GM21723 (cell line): ENCODE data around the gene DGAT2.
"Not testable (repeated sequence)": the region's sequence is repeated elsewhere in the genome, so short reads cannot be mapped to it uniquely, and the experiment has no call there.

Source experiments
- ATAC-seq: cut with Tn5 transposase; IDR thresholded peaks from one replicate; pipeline ENCODE4 v1.9.1; 2021; ENCODE audit warnings: mild to moderate bottlenecking, moderate library complexity; ENCODE audit not compliant: unreplicated experiment

The DGAT2 gene

DNA sequence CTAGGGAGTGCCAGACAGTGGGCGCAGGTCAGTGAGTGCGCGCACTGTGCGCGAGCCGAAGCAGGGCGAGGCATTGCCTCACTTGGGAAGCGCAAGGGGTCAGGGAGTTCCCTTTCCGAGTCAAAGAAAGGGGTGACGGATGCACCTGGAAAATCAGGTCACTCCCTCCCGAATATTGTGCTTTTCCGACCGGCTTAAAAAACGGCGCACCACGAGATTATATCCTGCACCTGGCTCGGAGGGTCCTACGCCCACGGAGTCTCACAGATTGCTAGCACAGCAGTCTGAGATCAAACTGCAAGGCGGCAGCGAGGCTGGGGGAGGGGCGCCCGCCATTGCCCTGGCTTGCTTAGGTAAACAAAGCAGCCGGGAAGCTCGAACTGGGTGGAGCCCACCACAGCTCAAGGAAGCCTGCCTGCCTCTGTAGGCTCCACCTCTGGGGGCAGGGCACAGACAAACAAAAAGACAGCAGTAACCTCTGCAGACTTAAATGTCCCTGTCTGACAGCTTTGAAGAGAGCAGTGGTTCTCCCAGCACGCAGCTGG is 19.8 kb upstream of the DGAT2 start:
- ATAC-seq = not testable (repeated sequence)

DNA sequence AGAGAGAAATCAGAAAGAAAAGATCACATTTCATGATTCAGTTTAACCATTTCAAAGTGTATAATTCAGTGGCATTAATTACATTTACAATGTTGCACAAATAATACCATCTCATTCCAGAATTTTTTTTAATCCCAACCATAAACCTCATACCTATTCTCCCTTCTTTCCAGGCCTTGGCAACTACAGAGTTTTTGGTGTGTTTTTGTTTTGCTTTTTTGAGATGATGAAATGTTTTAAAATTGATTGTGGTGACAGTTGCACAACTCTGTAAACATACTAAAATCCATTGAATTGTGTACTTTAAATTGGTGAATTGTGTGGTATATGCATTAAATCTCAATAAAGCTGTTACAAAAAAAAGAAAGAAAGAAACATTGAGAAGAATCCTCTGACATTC is 13.6 kb upstream of the DGAT2 start:
- ATAC-seq = not testable (repeated sequence)

DNA sequence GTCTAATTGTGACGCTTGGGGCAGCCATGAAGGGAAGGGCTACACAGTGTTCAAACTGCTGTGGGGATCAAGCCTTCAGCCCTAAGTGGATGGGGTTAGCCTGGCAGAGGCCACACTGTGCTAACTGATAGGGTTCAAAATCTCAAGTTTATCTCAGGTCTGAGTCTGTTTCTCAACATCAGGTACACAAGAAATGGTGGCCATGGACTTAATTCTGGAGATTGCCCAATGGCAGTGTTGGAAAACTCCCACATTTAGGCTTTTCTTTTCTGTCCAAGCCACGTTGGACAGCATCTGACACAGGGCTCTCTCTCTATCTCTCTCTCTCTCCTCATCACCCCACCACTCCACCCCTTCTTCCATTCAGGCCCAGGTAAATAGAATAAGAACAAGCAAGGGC is 10.9 kb upstream of the DGAT2 start:
- no peak for ATAC-seq

DNA sequence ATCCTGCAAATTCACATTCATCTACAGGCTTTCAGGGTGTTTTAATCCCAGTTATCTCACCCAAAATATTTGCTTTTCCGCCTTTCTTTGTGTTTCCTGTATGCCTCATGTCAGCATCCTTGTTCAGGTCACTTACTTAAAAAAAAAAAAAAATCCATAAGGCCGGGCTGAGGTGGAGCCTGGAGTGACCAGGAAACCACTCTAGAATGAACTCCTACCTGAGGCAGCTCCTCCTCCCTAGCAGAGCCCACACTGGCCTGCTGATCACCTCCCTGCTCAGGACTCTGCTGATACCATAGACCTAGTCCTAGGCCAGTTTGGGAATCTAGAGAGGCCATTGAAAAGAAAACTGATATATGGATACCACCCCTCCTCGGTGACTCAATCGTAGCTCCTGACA is 8.7 kb upstream of the DGAT2 start:
- no peak for ATAC-seq

DNA sequence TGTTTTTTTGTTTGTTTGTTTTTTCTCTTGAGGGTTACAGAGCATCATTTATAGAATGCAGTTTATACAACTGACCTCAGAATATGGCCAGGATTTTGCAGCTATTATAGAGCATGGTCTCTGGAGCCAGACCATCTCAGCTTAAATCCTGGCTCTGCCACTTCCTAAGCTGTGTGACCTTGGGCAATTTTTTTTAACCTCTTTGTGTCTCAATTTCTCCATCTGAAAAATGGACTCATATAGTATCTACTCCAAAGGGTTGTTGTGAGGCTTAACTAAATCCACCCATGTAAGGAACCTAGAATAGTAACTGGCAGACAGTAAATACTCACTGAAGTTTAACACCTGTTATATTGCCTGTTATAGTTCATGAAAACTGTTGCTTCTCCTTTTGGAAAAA is 8.3 kb upstream of the DGAT2 start:
- no peak for ATAC-seq

DNA sequence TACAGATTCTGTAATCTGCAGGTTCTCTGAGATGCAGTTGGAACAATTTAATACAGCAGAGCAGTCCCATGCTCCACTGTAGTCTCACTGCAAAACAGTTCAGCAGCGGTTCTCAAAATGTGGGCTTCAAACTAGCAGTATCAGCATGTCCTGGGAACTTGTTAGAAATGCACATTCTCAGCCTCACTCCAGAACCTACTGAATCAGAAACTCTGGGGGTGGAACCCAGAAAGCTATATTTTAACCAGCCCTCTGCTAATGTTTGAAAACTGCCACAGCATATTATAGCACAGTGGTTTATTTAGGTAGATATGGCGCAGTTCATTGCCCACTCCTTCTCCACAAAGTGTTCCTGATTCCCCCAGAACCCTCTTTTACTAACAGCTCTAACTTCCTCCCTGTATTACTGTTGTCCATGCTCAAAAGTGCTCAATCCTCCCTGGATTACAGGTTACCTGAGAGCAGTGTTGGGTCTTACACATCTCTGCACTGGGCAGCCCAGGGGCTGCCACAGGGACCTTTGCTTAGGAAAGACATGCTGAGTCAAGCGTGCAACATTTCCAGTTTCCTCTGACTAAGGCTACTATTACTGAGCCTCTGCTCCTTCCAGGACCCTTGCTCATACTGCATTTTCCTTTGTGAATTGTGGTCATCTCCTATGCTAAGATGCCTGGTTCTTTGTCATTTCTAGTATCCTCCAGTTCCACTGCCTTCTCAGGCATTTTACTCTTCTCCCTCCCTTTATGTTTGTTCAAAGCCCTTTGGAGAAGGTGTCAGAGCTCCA is 7.7 kb upstream of the DGAT2 start:
- ATAC-seq = no peak

DNA sequence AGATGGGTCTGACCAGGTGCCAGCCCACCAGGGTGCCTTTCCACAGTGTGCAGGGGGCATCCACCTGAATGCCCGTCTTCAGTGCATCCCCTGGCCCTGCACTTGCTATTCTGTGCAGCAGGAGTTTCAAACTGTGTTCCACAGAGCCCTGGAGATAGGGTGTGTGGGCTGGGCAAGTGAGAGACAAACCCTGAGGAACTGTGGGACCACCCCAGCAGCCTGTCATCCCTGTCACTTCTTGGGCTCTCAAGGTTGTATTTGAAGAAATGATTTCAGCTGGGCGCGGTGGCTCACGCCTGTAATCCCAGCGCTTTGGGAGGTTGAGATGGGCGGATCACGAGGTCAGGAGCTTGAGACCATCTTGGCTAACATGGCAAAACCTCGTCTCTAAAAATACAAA is 6.4 kb upstream of the DGAT2 start:
- ATAC-seq = no peak

DNA sequence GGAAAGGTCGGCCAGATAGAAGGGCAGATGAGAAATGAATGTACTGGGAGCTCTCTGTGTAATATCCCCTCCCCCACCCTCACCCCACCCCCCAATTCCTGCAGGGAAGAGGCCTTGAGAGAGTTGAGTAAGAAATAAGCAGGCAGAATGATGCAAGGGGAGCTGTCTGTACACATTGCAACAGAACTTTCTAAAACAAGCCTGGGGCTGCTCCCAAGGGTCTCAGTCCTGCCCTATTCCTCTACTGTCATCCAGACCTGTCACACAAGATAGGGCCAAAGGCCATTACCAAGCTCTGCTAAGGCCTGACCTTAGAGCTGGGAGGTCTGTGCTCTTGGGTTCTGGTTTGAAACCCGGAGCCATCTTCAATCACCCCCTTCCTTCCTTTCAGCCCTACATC is 5.7 kb upstream of the DGAT2 start:
- no peak for ATAC-seq

DNA sequence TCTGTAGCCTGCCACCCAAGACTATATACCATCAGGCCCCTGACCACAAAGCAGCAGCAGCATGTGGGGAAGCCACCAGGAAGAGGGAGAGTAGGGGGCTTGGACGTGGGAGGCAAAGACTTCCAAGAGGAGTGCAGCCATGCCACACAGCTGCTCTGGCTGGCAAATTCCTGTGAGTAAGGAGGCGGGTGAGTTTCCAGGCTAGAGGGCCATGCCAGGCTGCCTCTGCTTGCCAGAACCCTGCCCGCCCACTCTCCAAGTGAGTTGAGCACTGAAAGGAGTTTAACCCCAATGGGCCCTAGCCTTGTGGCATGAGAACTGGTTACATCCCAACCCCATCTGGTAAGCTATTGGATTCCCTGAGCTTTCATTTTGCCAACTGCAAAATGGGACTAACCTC is 4.7 kb upstream of the DGAT2 start:
- ATAC-seq = no peak

DNA sequence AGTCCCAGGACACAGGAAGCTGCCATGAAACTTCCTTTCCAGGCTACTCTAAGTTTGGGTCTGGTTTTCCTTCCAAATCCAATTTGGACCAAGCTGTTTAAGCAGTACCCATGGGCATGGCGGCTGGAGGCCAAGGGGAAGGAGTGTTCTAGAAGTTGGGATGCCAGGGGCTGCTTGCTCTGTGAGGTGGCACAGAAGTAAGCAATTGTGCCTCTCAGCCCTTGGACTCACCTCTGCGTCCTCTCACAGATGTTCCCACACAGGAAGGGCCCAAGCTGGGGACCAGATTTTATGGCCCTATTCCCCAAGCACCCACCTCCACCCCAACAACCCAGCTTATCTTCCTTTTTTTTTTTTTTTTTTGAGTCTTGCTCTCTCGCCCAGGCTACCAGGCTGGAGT is 3.5 kb upstream of the DGAT2 start:
- no peak for ATAC-seq

DNA sequence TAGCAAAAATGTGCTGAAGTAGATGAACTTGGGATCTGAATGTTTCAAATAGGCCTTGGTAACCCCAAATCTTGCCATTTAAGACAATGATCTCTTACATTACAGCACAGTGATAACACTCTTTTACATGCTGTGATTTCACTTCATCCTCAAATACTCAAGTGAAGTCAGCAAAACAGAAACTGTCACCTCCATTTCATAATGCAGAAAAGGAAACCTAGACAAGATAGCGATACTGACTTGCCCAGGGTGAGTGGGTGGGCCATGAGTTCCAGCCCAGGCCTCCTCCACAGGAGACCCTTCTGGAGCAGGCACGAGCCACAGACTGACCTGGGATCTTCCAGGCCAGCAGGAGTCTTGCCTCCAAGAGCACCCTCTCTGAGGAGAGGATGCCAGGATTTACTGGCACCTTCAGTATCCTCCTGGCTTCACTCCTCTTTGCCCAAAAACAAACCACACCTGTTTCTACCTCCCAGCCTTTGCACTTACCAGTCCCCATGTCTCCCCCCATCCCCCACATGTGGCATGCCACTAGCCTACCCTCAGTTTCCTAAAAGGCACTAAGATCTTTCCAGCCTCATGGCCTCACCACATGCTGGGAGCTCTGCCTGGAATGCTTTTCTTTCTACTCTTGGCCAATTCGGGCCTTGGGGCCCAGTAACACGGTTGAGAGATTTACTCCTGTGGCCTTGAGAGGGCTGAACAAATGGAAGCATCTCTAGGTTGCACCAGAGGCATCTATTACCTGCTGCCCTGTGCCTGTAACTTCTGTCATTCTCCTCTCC is 1.9 kb upstream of the DGAT2 start:
- ATAC-seq = no peak

DNA sequence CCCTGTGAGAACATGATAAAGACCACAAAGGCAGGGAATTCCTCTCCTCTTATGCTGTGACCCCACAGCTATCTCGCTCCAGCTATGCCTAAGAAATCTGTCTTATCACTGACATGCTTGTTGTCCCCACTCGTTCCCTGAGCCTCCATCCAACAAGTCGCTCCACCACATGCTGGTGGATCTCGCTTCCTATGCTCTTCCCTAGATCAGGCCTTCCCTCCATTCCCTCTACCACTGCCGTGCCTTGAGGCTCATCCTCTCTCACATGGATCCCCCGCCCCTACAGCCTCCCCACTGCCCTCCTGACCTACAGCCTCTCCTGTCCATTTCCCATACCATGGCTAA is 1.4 kb upstream of the DGAT2 start:
- ATAC-seq = no peak

DNA sequence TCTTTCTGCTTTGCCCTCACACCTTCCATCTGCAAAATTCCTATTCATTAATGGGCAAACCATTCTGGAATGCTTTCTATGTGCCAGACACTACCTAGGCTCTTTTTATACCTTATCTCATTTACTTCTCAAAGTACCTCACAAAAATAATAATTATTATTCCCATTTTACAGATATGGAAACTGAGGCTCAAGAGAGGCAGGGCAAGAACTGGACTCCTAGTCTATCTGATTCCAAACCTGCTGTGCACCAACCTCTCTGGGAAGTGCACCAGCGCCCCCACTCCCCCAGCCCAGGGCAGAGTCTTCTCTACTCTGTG is 826 bp upstream of the DGAT2 start:
- no peak for ATAC-seq

DNA sequence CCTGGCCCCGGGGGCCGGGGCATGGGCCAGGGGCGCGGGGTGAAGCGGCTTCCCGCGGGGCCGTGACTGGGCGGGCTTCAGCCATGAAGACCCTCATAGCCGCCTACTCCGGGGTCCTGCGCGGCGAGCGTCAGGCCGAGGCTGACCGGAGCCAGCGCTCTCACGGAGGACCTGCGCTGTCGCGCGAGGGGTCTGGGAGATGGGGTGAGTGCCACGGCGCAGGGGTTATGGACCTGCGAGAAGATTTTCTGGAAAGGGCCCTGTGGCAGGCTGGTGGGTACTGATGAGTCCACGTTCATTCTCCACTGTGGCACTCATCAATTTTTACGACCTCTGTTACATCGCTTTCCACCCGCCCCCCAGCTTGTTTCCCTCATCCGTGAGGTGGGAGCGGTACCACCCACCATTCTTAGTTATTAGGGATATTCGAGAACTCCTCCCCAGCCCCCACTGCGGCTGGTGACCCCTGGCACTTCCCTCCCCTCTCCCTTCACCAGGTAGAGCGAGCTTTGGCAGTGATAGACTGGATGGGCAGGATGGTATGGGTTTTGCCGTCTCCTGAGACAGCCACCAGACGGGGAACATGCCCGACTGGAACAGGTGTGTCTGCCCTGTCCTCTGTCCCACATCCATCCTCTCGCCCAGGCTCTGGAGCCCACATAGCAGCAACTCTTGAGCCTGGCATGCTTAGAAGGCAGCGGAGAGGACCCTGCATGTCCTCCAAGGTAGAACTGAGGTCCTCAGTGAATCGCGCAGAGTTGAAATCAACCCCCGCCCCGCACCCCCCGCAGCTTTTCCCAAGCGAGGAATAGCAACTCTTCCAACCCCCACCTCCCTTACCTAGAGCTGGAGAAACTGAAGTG is 562 bp downstream of the DGAT2 start:
- no peak for ATAC-seq

DNA sequence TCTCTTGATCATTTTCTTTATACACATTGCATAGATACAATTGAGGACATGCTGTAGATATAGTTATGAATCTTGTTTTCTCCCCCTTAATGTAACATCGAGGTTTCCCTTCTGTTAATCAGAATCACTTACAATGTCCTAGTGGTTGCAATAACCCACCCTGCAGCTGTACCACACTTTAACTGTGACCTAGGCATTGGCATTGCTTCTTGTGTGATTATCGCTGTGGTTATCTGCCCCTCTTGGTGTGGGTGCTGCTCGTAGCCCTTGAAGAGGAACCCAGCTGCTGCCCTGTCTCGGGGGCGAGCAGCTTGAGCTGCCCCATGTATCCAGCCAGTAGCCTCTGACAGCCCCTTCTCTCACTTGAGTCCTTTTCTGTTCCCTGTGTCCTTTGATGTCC is 1.5 kb downstream of the DGAT2 start:
- no peak for ATAC-seq

DNA sequence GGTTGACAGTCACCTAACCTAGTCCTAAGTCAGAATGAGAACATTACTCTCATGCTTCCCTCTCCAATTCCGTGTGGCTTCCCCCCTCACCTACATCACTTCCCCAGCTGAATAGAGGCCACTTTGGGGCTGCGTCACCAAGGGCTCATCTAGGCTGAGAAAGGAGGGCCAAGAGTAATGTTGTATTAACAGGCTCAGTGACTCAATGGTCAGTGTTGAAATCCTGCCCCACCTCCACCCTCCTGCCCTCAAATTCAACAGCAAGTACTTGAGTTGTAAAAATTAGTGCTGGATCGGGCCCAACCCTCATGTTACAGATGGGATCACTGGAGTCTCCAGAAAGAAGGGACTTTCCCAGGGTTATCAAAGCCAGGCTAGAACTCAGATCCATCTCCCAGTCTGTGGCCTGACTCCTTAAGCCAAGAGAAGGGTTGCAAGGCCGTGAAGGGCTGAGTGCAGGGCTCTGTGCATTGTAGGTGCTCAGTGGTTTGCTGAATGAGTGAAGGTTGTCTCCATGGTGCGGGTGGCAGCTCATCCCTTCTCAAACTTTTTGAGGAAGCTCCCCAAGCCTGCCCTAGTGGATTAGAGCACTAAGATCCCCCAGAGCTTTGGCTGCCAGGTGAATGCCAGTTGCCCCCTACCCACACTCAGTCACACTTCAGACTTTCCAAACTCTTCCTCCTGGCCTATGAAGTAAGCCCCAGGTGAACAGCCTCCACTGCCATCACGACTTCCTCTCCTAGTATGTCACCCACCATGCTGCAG is 3.2 kb downstream of the DGAT2 start:
- ATAC-seq = no peak

DNA sequence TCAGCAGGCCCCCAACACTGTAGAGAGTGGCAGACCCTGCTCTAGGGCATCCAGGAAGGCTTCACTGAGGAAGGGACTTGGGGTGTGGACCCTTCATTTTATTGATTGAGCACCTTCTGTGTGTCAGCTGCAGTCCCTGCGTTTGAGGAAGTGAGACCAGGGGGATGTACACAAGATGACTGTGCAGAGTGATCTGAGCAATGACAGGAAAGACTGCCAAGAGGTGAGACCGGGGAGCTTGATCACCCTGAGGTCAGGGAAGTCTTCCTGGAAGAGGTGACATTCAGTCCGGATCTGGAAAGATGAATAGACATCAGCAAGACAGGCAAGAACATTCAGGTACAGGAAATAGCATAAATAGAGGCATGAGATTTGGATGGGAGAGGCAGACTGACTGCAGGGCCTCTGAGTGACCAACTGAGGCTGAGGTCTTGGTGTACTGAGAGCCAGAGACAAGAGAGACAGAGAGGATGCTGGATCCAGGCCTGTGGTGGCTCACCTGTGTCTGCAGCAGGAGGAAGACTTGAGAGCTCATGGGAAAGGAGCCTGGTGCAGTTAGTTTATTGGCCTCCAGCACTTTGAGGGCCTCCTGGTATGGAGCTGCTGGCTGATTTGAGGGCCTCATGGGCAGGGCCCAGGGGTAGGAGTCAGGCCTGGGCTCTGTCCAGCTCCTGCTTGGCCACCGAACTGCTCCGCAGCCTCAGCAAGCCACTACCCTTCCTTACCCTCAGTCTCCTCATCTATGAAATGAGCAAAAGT is 5.2 kb downstream of the DGAT2 start:
- ATAC-seq = peak; percentile 84

DNA sequence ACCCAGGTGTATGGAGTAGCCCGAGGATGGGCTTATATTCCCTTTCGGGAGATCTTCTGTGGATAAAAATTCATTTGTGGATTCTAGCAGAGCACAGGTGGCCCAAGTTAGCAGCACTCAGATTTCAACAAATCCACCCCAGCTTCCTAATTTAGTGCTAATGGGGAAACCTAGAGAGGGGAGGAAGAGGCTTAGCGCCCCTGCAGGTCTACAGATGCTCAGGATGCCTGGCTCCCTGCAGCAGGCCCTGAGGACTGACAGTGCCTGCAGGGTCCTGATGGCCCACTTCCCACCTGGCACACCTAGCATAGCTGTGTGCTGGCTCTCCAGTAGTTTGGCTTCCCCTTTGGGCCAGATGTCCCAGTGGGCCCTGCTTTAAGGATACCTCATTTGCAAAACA is 6.5 kb downstream of the DGAT2 start:
- no peak for ATAC-seq

DNA sequence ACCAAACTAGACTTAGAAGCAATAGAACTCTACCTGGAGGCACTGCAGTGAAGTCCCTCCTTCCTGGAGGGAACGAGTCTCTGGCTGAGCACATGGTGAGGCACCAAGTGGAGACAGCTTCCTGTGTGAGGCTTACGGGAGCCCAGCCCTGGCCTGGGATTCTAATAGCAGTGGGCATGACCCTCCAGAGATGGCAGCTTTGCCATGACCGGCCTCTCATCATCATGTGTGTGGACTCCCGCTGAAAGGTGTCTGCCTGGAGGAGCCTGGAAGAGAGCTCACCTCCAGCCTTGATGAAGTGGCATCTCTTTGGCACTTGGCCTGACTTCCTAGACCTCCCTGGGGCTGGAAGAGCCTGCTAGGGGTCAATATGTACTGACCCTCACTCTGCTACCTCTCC is 8.0 kb downstream of the DGAT2 start:
- no peak for ATAC-seq

DNA sequence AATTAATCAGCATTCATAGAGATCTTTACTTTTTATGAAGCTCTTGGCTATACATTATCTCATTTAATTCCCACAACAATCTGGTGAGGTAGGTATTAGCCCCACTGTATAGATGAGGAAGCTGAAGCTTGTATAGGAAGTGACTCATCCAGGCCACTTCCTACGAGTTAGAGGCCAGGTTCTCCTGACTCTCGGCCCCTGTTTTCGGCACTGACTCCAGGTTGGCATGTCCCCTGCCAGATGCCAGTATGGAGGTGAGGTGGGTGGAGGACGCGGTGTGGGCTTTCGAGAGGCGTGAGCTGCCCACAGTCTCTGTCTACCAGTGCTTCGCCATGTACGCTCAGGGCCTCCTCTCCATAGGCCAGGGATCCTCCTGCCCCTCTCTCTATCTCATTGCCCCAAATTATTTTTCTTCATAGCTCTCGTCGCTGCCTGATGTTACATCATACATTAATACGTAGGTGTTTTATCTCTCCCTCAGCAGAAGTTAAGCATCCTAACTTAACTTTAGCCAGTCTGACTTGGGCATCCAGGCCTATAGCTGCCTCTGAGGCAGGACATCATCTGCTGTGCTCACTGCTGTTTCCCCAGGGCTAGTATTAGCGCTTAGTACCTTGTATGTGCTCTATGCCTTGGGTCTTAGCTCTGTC is 9.0 kb downstream of the DGAT2 start:
- no peak for ATAC-seq
